ENCODE data around the gene NR2C2.

Gene NR2C2

GRCh38 chr3:15032650-15033049 is 85.3 kb downstream of the NR2C2 start:
- DNase-seq, result no peak

GRCh38 chr3:15033103-15033502 is 85.7 kb downstream of the NR2C2 start:
- no peak for DNase-seq

- no peak for DNase-seq
Observed at GRCh38 chr3:15038306-15038705, 90.9 kb downstream of the NR2C2 start.

GRCh38 chr3:15040844-15041243 is 93.5 kb downstream of the NR2C2 start:
- no peak for DNase-seq

GRCh38 chr3:15041950-15042349 is 94.6 kb downstream of the NR2C2 start:
- no peak for DNase-seq

- DNase-seq, result no peak
Observed at GRCh38 chr3:15042936-15043335, 95.6 kb downstream of the NR2C2 start.

GRCh38 chr3:15043408-15044171 is 96.2 kb downstream of the NR2C2 start:
- DNase-seq, result no peak

GRCh38 chr3:15044326-15044725 is 96.9 kb downstream of the NR2C2 start:
- no peak for DNase-seq

GRCh38 chr3:15045667-15046066 is 98.3 kb downstream of the NR2C2 start:
- DNase-seq, result no peak

- no peak for DNase-seq
Observed at GRCh38 chr3:15049584-15049983, 102.2 kb downstream of the NR2C2 start.

GRCh38 chr3:15050405-15051092 is 103.2 kb downstream of the NR2C2 start:
- DNase-seq, result no peak

- DNase-seq, result no peak
Observed at GRCh38 chr3:15051531-15051930, 104.1 kb downstream of the NR2C2 start.

GRCh38 chr3:15052335-15053242 is 105.2 kb downstream of the NR2C2 start:
- no peak for DNase-seq

GRCh38 chr3:15053541-15053940 is 106.2 kb downstream of the NR2C2 start:
- DNase-seq, result no peak

- peak in 2 of 4 experiments; percentile 8 for DNase-seq
Observed at GRCh38 chr3:15055019-15055557, 107.7 kb downstream of the NR2C2 start.

GRCh38 chr3:15056676-15057404 is 109.5 kb downstream of the NR2C2 start:
- no peak for DNase-seq

GRCh38 chr3:15060029-15060428 is 112.6 kb downstream of the NR2C2 start:
- no peak for DNase-seq

- DNase-seq, result no peak
Observed at GRCh38 chr3:15063238-15063637, 115.9 kb downstream of the NR2C2 start.

GRCh38 chr3:15063656-15064286 is 116.4 kb downstream of the NR2C2 start:
- no peak for DNase-seq

- DNase-seq, result no peak
Observed at GRCh38 chr3:15064299-15064834, 117.0 kb downstream of the NR2C2 start.

GRCh38 chr3:15064835-15065549 is 117.6 kb downstream of the NR2C2 start, which contains the start of gene MRPS25:
MRPS25 (minus strand) TSS chr3:15065315; CDS start chr3:15065194, 121 bp downstream.
- DNase-seq, result peak; percentile 72 to 83 (median 80)
